Measurements from ENCODE around the gene TMEM45A. TPM values are rescaled to one million over a fixed set of nuclear protein-coding genes. Genes with fewer than 3 reads are reported as not detected.

The TMEM45A gene
- total and polyA plus RNA-seq, 3 donors from 2014 or later: 12.2 to 56.0 (median 18.3) TPM

DNA sequence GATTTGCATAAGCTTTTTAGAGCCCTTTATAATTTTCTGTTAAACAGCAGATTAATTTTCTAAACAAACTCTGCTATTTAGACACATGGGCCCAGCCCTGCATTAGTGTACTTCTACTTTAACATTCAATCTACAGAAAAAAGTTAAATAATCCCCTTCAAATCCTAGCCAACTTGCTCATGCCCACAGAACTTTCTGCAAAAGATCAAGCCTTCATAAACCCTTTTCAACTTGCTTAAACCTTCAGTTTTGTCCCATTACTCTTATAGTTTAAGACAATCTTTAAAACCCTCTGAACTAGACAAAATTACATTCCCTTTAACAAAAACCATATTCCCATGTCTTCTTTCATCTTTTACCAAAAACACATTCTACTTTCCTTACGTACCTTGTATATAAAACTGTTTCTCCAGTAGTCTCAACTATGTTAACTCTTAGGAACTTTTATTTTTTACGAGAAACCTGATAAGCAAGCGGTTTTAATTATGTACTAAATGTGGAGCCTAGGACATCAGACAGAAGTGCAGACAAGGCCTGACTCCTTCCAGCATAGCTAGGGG, 91.8 kb downstream of the TMEM45A start:
- intact Hi-C loops (cut with DNase I; ENCODE audit: low total_unique reads): no loop called here

DNA sequence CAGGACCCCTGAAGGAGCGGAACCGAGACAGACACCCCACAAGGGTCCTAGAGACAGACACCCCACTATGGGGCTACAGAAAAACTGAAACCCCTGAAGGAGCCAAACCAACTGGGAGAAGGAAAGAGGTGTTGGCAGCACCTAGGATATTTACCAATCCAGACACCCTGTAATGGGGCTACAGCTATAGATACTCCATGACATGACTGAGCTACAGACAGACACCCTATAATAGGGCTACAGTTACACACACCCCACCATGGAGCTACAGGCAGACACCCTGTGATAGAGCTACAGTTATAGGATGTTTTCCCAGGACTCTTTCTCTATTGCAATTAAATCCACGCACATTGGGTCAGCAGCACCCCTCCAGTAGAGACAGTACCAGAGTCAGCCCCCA, 94.4 kb downstream of the TMEM45A start:
- no peaks in the 10 kb centered on the region for H3K36me3 ChIP-seq (ENCODE audit: low read depth, missing control alignments)

More for the DNA sequence above, 91.8 kb downstream of the TMEM45A start:
- WGBS, 2 donors: 95 to 98% methylated on average over 3 of the region's 3 CpGs
- no peak overlapping the region for H3K4me3 ChIP-seq
- no peak for DNase-seq
- no peak overlapping the region for H3K27ac ChIP-seq
- H3K9me3 ChIP-seq: no peaks in the 10 kb centered on the region
- H3K4me1 ChIP-seq: no peaks in the 10 kb centered on the region
- no peaks in the 10 kb centered on the region for H3K27me3 ChIP-seq
- no peaks in the 10 kb centered on the region for H3K36me3 ChIP-seq (ENCODE audit: low read depth, missing control alignments)
- no peak for TF ChIP-seq POLR2A (IDR thresholded peaks at IDR 0.05)
- TF ChIP-seq, protein P1, sequence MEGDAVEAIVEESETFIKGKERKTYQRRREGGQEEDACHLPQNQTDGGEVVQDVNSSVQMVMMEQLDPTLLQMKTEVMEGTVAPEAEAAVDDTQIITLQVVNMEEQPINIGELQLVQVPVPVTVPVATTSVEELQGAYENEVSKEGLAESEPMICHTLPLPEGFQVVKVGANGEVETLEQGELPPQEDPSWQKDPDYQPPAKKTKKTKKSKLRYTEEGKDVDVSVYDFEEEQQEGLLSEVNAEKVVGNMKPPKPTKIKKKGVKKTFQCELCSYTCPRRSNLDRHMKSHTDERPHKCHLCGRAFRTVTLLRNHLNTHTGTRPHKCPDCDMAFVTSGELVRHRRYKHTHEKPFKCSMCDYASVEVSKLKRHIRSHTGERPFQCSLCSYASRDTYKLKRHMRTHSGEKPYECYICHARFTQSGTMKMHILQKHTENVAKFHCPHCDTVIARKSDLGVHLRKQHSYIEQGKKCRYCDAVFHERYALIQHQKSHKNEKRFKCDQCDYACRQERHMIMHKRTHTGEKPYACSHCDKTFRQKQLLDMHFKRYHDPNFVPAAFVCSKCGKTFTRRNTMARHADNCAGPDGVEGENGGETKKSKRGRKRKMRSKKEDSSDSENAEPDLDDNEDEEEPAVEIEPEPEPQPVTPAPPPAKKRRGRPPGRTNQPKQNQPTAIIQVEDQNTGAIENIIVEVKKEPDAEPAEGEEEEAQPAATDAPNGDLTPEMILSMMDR (IDR thresholded peaks at IDR 0.05): no peak

DNA sequence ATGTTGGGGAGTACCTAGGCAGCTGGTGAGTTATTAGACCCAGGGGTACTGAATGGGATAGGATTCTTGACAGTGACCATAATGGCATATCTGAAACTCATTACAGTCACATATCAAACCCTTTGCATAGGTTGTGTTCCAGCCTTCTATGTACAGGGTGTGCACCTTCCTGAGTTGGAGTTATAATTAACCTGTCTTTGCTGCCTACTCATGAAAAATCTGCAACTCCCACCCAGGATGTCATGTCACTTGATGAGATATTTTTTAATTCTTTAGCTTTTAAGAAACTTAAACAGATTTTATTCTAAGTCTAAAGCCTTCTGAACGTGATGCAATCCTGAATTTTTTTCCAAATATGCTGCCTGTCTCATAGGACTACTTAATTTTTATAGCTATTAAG, 95.8 kb downstream of the TMEM45A start:
- intact Hi-C loops (cut with DNase I; ENCODE audit: low total_unique reads): no loop called here
- Histone ChIP-seq H3K4me3 (no peak overlapping the region), H3K27me3 (no peaks in the 10 kb centered on the region), H3K4me1 (no peaks in the 10 kb centered on the region), H3K9me3 (no peaks in the 10 kb centered on the region), H3K27ac (no peak overlapping the region), H3K36me3 (ENCODE audit: low read depth, missing control alignments) (no peaks in the 10 kb centered on the region)
- DNase-seq: no peak
- 80 to 88% methylated on average over 1 of the region's 1 CpG for WGBS, 2 donors
- TF ChIP-seq POLR2A (IDR thresholded peaks at IDR 0.05): no peak
- TF ChIP-seq, protein P1 (IDR thresholded peaks at IDR 0.05): no peak

More for the DNA sequence above, 94.4 kb downstream of the TMEM45A start:
- H3K9me3 ChIP-seq: no peaks in the 10 kb centered on the region
- H3K27me3 ChIP-seq: no peaks in the 10 kb centered on the region
- no peak for DNase-seq
- H3K4me1 ChIP-seq: no peaks in the 10 kb centered on the region
- TF ChIP-seq, protein P1 (IDR thresholded peaks at IDR 0.05): no peak
- TF ChIP-seq POLR2A (IDR thresholded peaks at IDR 0.05): no peak
- H3K27ac ChIP-seq: no peak overlapping the region
- 92 to 96% methylated on average over 3 of the region's 3 CpGs for WGBS, 2 donors
- intact Hi-C loops (cut with DNase I; ENCODE audit: low total_unique reads): no loop called here
- H3K4me3 ChIP-seq: no peak overlapping the region

DNA sequence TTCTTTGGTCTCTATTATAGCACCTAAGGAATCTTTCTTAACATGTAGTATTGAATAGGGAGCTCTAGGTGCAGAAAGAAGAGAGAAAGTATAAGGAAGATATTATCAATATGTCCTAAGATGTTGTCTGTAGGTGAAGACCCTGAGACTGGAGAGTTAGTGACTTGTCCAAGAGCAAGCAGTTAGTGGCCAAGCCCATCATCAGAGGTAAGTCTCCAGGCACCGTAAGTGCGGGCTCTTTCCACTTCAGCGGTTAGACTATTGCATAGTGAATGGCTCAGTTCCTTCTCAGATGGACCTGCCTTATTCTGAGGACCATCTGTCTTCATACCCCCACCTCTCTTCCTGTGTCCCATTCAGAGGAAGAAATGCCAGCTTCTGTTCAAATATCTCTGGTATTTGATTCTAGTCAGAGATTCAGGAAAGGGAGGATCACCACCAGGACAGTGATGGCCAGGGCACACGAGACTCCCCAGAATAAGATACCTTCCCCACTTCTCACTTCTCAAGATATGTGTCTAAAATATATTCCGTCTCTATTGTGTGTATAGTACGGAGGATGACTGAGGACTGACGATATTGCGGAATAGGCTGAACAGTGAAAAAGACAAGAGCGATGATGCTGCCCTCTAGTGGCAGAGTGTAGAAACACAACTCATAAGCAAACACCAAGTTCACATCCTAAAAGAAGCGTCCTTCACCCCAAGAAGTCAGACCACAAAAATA, 97.9 kb downstream of the TMEM45A start:
- H3K27ac ChIP-seq: no peak overlapping the region
- no peaks in the 10 kb centered on the region for H3K9me3 ChIP-seq
- intact Hi-C loops (cut with DNase I; ENCODE audit: low total_unique reads): loop anchor here (10.0 kb wide), 1 partner anchor 125 kb away; no protein-coding TSS in a partner anchor
- no peaks in the 10 kb centered on the region for H3K36me3 ChIP-seq (ENCODE audit: low read depth, missing control alignments)
- WGBS, 2 donors: 25 to 28% methylated on average over 10 of the region's 10 CpGs
- H3K27me3 ChIP-seq: no peaks in the 10 kb centered on the region
- peak; percentile 81 for DNase-seq
- TF ChIP-seq, protein P1 (IDR thresholded peaks at IDR 0.05): peak; percentile 84 to 96 (median 94)
- no peak for TF ChIP-seq POLR2A (IDR thresholded peaks at IDR 0.05)
- no peak overlapping the region for H3K4me3 ChIP-seq
- no peaks in the 10 kb centered on the region for H3K4me1 ChIP-seq
